ENCODE measurements around the gene COMP.

DNA sequence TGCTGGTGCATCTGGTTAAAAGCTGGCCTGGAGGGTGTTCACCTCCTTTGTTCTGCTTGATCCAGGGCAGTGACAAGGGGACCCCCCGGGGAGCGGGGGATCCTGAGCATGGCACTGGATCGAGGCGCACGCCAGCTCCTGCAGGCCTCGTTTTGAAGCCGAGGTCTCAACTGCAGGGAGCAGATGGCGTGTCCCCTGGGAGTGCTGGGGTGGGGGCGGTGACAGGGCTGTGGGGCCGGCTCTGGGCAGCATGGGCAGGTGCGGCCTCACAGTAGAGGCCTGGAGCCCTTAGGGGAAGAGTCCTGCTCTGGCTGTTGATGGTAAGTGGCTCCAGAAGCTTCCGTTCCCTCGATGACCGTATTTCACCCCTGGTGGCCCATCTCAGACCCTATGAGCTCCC, 55.8 kb downstream of the COMP start:
- no peak for TF ChIP-seq EZH2 (IDR thresholded peaks at IDR 0.05)
- TF ChIP-seq POLR2AphosphoS5 (IDR thresholded peaks at IDR 0.05; ENCODE audit: borderline replicate concordance, low read depth, low read length) = no peak
- no peak for TF ChIP-seq FOXP2 (optimal IDR thresholded peaks at IDR 0.05; ENCODE audit: control extremely low read depth, extremely low read length, insufficient read depth)

Measured in SK-N-MC (cell line).